Endothelial cell of umbilical vein (primary cell): ENCODE data around the gene GKN2. TPM values are rescaled to one million over a fixed set of nuclear protein-coding genes. Genes with fewer than 3 reads are reported as not detected.
"Not testable (repeated sequence)": the region's sequence is repeated elsewhere in the genome, so short reads cannot be mapped to it uniquely, and the experiment has no call there.

Source experiments
- BruUV-seq: library from RNA; stranded (reverse); fragments of 400-500 nt; replicated peaks from 2 replicates; lab custom pipeline; 2021; lab: Mats Ljungman, UMichigan
- CTCF ChIA-PET: fragments of 300-600, 350-600 bp; sonication (Branson Sonifier 250); formaldehyde crosslinking; loops from one replicate; lab custom pipeline; 2021; ENCODE audit warnings: antibody characterized with exemption, inconsistent platforms; lab: Charles Lee
- POLR2A ChIA-PET: fragments of 300-600, 350-600 bp; sonication (Branson Sonifier 250); formaldehyde crosslinking; loops from one replicate; lab custom pipeline; 2021; ENCODE audit warnings: antibody characterized with exemption, inconsistent platforms; lab: Charles Lee
- DNase-seq: peaks from one replicate; pipeline ENCODE4 v3.0.0-alpha.2; 2011; ENCODE audit warnings: low read depth, low spot score
- FAIRE-seq: peaks from 2 replicates; lab custom pipeline; 2011; peaks lifted over from hg19 to GRCh38; lab: Jason Lieb, UNC
- H2AFZ ChIP-seq: 2 replicates; pipeline ENCODE4 v1.6.0; 2012; ENCODE audit warnings: low read depth, low read length, control low read depth, inconsistent platforms
- H3K27ac ChIP-seq: 2 replicates; pipeline ENCODE4 v1.5.1; 2011; ENCODE audit warnings: low read depth, mild to moderate bottlenecking, control low read depth, low read length, moderate library complexity; ENCODE audit not compliant: insufficient read depth
- H3K27me3 ChIP-seq, 2 experiments: 2 replicates each; pipeline versions ENCODE4 v1.6.0 to v1.6.1; 2011; ENCODE audit warnings: low read length in 2 of 2, mixed read lengths in 1 of 2; ENCODE audit not compliant: control insufficient read depth in 2 of 2, insufficient read depth in 2 of 2
- H3K36me3 ChIP-seq, 2 experiments: 2 replicates in 1 of 2; 3 replicates in 1 of 2; pipeline ENCODE4 v1.5.1; 2011; ENCODE audit warnings: low read length in 2 of 2, mild to moderate bottlenecking in 1 of 2, moderate library complexity in 1 of 2; ENCODE audit not compliant: control insufficient read depth in 2 of 2, insufficient read depth in 2 of 2; ENCODE audit errors: extremely low read depth in 1 of 2
- H3K4me1 ChIP-seq: 3 replicates; pipeline ENCODE4 v1.5.1; 2011; ENCODE audit warnings: mild to moderate bottlenecking, low read length; ENCODE audit not compliant: control insufficient read depth, insufficient read depth; ENCODE audit errors: extremely low read depth
- H3K4me2 ChIP-seq: 2 replicates; pipeline ENCODE4 v1.6.1; 2011; ENCODE audit warnings: low read length, control low read depth, mixed read lengths; ENCODE audit not compliant: insufficient read depth
- H3K4me3 ChIP-seq, 3 experiments: fragments of 200-600 bp in 1 of 3; sonication (generic), shearing (Covaris generic) in 1 of 3; replicated peaks in 1 of 3; 2 replicates each; pipeline ENCODE4 v1.5.1; 2011 to 2016; ENCODE audit warnings: control low read depth in 3 of 3, low read length in 3 of 3, mild to moderate bottlenecking in 2 of 3, inconsistent platforms in 1 of 3, low read depth in 1 of 3, moderate library complexity in 1 of 3; ENCODE audit not compliant: insufficient read depth in 1 of 3
- H3K79me2 ChIP-seq: 2 replicates; pipeline ENCODE4 v1.6.0; 2012; ENCODE audit warnings: low read length, inconsistent platforms; ENCODE audit not compliant: control insufficient read depth, insufficient read depth
- H3K9ac ChIP-seq: replicated peaks from 2 replicates; pipeline ENCODE3; 2011; ENCODE audit warnings: low read length, control low read depth; ENCODE audit not compliant: insufficient read depth; ENCODE audit errors: extremely low read depth
- H3K9me1 ChIP-seq: replicated peaks from 3 replicates; pipeline ENCODE4 v1.6.0; 2011; ENCODE audit warnings: mild to moderate bottlenecking, low read length; ENCODE audit not compliant: control insufficient read depth, insufficient read depth; ENCODE audit errors: extremely low read depth
- H3K9me3 ChIP-seq: replicated peaks from 2 replicates; pipeline ENCODE4 v1.5.1; 2012; ENCODE audit warnings: low read length, inconsistent platforms; ENCODE audit not compliant: control insufficient read depth, insufficient read depth
- H4K20me1 ChIP-seq: replicated peaks from 2 replicates; pipeline ENCODE3; 2011; ENCODE audit warnings: mild to moderate bottlenecking, low read length; ENCODE audit not compliant: control insufficient read depth, insufficient read depth; ENCODE audit errors: extremely low read depth
- EZH2 ChIP-seq: IDR thresholded peaks from 2 replicates; pipeline ENCODE4 v1.6.1; 2012; ENCODE audit warnings: borderline replicate concordance, low read depth, mild to moderate bottlenecking, moderate library complexity, low read length, inconsistent platforms; ENCODE audit not compliant: severe bottlenecking
- FOS ChIP-seq: IDR thresholded peaks from 2 replicates; pipeline ENCODE4 v1.6.1; 2011; ENCODE audit warnings: mild to moderate bottlenecking, low read length, moderate library complexity, borderline replicate concordance; ENCODE audit not compliant: insufficient read depth
- GATA2 ChIP-seq: IDR thresholded peaks from 2 replicates; pipeline ENCODE4 v1.7.0; 2011; ENCODE audit warnings: low read depth, mild to moderate bottlenecking, moderate library complexity, mixed read lengths, low read length; ENCODE audit not compliant: insufficient read length, insufficient read depth
- JUN ChIP-seq: IDR thresholded peaks from 2 replicates; pipeline ENCODE4 v1.6.1; 2011; ENCODE audit warnings: borderline replicate concordance, low read depth; ENCODE audit not compliant: insufficient read length, insufficient read depth
- MAX ChIP-seq: IDR thresholded peaks from 2 replicates; pipeline ENCODE4 v1.6.1; 2011; ENCODE audit not compliant: insufficient read depth, insufficient read length
- MYC ChIP-seq: IDR thresholded peaks from one replicate; pipeline ENCODE4 v1.6.1; 2011; ENCODE audit warnings: mild to moderate bottlenecking, low read depth, low read length
- POLR2A ChIP-seq: IDR thresholded peaks from 2 replicates; pipeline ENCODE4 v1.6.1; 2012; ENCODE audit warnings: low read depth, mild to moderate bottlenecking, control low read depth, low read length
- POLR2AphosphoS5 ChIP-seq: IDR thresholded peaks from 2 replicates; pipeline ENCODE4 v1.6.1; 2012; ENCODE audit warnings: low read depth, mild to moderate bottlenecking, control low read depth, low read length, moderate library complexity; ENCODE audit not compliant: insufficient read depth
- dilution Hi-C: fragments of 300-500 bp; cut with MboI; formaldehyde crosslinking; loops from one replicate; pipeline ENCODE4 v1.15.0; 2019; ENCODE audit warnings: low sequenced_read_pairs; ENCODE audit not compliant: extremely low pct_ligation_motif_present
- intact Hi-C: fragments of 100-400 bp; cut with micrococcal nuclease; formaldehyde crosslinking; loops from one replicate; pipeline ENCODE4 v1.10.0; 2022
- polyA plus RNA-seq, 4 experiments: library from polyadenylated mRNA; depleted of rRNA in 3 of 4; stranded (reverse) in 3 of 4; unstranded in 1 of 4; fragments of >200 nt; gene quantifications; 2 replicates each; pipeline versions ENCODE4 v1.2.1 to v1.2.3, GENCODE V29; 2011 to 2012; ENCODE audit warnings: missing spikeins in 1 of 4
- total RNA-seq: library from RNA; stranded (reverse); gene quantifications from 2 replicates; pipeline ENCODE4 v1.2.3, GENCODE V29; 2021
- TF ChIP-seq, protein P1 (sequence below), 2 donors: IDR thresholded peaks; 1 replicate in 1 of 2; 2 replicates in 1 of 2; pipeline ENCODE4 v1.5.1; 2011; ENCODE audit warnings: low read length in 2 of 2, mild to moderate bottlenecking in 2 of 2, moderate library complexity in 2 of 2, control low read depth in 1 of 2, inconsistent platforms in 1 of 2, low read depth in 1 of 2; ENCODE audit not compliant: insufficient read depth in 1 of 2; ENCODE audit errors: extremely low read depth in 1 of 2

GKN2 gene
- total and polyA plus RNA-seq, 2 donors (not counting 3 experiments of a cell fraction or from before 2014, with no cell fraction given), result not detected

DNA sequence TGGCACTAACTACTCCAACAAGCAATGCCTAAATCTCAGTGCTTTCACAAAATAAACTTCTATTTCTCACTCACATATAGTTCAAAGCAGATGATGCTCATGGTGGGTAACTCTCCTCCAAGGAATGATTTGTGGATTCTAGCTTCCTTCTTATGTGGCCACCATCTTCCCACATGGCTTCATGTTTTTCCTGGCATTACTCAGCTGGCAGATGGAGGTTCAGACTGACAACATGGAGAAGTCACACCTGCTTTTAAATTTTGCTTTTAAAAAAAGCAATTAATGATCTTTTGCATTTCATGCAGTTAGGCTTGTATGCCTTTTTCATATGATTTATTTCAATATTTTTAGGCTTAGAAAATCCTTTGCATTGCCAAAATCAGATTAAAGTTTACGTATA lies 6.3 kb upstream of the GKN2 start:
- TF ChIP-seq EZH2, result no peak
- TF ChIP-seq, protein P1, sequence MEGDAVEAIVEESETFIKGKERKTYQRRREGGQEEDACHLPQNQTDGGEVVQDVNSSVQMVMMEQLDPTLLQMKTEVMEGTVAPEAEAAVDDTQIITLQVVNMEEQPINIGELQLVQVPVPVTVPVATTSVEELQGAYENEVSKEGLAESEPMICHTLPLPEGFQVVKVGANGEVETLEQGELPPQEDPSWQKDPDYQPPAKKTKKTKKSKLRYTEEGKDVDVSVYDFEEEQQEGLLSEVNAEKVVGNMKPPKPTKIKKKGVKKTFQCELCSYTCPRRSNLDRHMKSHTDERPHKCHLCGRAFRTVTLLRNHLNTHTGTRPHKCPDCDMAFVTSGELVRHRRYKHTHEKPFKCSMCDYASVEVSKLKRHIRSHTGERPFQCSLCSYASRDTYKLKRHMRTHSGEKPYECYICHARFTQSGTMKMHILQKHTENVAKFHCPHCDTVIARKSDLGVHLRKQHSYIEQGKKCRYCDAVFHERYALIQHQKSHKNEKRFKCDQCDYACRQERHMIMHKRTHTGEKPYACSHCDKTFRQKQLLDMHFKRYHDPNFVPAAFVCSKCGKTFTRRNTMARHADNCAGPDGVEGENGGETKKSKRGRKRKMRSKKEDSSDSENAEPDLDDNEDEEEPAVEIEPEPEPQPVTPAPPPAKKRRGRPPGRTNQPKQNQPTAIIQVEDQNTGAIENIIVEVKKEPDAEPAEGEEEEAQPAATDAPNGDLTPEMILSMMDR (IDR thresholded peaks at IDR 0.05; ENCODE audit: extremely low read depth in 1 of 2, insufficient read depth in 1 of 2, low read depth in 1 of 2, low read length in 2 of 2), result no peak
- TF ChIP-seq POLR2A, result no peak
- no peak for TF ChIP-seq MYC
- no peak for TF ChIP-seq GATA2
- TF ChIP-seq FOS, result no peak
- no peak for TF ChIP-seq POLR2AphosphoS5
- no peak for TF ChIP-seq MAX
- TF ChIP-seq JUN, result no peak
- Histone ChIP-seq H3K9me3 (no peaks in the 10 kb centered on the region), H3K27ac (no peak overlapping the region), H4K20me1 (no peaks in the 10 kb centered on the region), H3K36me3 (no peaks in the 10 kb centered on the region), H3K9ac (no peak overlapping the region), H2AFZ (no peak overlapping the region), H3K4me1 (no peaks in the 10 kb centered on the region), H3K27me3 (peaks cover 4 to 5% of the 10 kb centered on the region in 2 experiments), H3K79me2 (no peaks in the 10 kb centered on the region), H3K4me3 (no peak overlapping the region), H3K9me1 (no peaks in the 10 kb centered on the region), H3K4me2 (no peak overlapping the region)
- dilution Hi-C loops, result no loop called here
- CTCF ChIA-PET, result interaction anchor here (1.0 to 4.0 kb wide), 4 partner anchors 16 to 471 kb away, joined by 3 to 23 read pairs (median 6); no protein-coding TSS in a partner anchor
- no TSS peak for BruUV-seq
- intact Hi-C loops, result no loop called here
- DNase-seq, result no peak
- FAIRE-seq, result no peak
- POLR2A ChIA-PET, result no interaction called here

GRCh38 chr2:68955432-68955831 lies 2.7 kb upstream of the GKN2 start:
- H4K20me1 ChIP-seq, BruUV-seq, H3K9me3 ChIP-seq, H3K4me2 ChIP-seq, H2AFZ ChIP-seq, H3K9ac ChIP-seq, H3K4me1 ChIP-seq, H3K9me1 ChIP-seq, dilution Hi-C loops, H3K36me3 ChIP-seq, H3K27ac ChIP-seq, H3K4me3 ChIP-seq, intact Hi-C loops, FAIRE-seq, POLR2A ChIA-PET, DNase-seq, H3K79me2 ChIP-seq: not testable (repeated sequence)
- CTCF ChIA-PET, result interaction anchor here (0.6 to 1.5 kb wide), 3 partner anchors 12 to 492 kb away, joined by 4 read pairs; no protein-coding TSS in a partner anchor
- peaks cover 14 to 23% of the 10 kb centered on the region in 2 experiments for H3K27me3 ChIP-seq
